Activated CD8-positive, alpha-beta memory T cell treated with anti-CD3 and anti-CD28 coated beads for 24 hours (primary cell): ENCODE results near the gene C1QC.
"Not testable (repeated sequence)": the region's sequence is repeated elsewhere in the genome, so short reads cannot be mapped to it uniquely, and the experiment has no call there.

Source experiments
- DNase-seq: peaks from one replicate; pipeline ENCODE4 v3.0.0-alpha.2; 2020

The C1QC gene

DNA sequence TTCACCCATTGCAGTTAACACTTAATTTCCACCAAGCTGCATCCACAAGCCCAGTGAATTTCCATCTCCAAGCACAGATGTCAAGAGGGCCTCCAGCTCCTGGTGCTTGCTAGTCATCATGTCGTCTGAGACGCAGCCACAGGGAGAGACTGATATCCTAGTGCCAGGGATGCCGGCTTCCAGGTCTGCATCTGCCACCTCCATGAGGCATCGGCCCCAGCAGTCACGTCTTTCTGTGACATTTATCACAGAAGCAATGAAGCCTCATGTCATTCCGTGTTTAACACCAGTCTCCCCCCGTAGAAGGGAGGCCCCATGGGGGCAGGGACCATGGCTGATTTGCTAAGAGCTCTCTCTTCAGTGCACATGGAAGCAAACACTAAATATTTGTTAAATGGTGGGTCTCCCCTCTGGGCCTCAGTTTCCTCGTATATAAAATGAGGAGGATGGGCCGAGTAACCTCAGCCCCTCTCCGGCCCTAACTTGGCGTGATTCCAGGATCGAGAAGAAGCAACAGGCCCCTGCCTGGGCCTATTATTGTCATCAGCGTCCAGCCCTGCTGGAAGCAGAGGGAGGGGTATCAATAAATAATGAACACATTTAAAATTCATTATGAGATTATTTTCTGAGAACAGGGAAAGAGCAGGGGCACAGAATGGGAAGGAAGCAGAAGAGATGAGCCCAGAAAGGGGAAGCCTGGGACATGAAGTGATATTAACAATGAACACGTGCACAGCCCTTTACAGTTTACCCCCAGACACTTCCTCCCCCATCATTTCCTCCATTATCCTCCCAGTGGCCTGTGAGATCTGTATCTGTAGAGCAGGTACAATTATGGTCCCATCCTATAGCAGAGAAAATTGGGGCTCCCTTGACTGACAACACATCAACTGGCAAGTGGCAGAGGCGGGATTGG, 8.8 kb downstream of the C1QC start:
- no peak for DNase-seq

DNA sequence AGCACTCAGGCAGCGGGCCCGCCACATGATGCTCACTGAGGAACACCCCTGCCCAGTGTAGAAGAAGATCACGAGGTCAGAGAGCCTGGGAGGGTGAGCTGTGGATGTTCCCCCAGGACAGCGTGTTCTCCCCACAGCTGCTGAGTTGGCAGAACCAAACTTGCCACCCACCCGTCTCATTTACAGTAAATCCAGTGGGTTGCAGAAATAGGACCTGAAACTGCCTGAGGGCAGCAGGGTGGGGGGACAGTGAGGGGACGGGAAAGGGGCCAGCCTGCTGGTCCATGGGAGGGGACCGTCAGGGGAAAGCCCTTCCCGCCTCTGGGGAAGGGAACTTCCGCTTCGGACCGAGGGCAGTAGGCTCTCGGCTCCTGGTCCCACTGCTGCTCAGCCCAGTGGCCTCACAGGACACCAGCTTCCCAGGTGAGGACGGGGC, 9.5 kb downstream of the C1QC start, which contains the start of gene C1QB:
C1QB (plus strand) TSS at position 356 of the 436 bp plus-strand sequence. CDS start 6,227 bp downstream, outside the sequence.
- DNase-seq = no peak

DNA sequence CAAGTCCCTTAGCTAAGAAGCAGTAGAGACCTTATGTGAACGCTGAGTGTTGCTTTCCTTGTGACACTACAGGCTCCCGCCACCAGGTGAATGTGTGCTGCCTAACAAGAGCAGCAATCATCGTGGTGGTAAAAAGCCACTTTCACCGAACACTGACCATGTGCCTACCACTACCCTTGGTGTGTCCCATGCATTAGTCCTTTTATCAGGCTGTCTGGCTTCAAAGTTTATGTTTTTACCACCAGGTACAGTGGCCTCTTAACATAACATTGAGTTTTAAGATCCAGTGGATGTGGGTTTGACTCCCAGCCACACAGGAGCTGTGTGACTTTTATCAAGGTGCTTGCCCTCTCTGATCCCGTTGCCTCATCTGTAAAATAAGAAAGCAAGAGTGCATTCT, 11.3 kb downstream of the C1QC start:
- no peak for DNase-seq

DNA sequence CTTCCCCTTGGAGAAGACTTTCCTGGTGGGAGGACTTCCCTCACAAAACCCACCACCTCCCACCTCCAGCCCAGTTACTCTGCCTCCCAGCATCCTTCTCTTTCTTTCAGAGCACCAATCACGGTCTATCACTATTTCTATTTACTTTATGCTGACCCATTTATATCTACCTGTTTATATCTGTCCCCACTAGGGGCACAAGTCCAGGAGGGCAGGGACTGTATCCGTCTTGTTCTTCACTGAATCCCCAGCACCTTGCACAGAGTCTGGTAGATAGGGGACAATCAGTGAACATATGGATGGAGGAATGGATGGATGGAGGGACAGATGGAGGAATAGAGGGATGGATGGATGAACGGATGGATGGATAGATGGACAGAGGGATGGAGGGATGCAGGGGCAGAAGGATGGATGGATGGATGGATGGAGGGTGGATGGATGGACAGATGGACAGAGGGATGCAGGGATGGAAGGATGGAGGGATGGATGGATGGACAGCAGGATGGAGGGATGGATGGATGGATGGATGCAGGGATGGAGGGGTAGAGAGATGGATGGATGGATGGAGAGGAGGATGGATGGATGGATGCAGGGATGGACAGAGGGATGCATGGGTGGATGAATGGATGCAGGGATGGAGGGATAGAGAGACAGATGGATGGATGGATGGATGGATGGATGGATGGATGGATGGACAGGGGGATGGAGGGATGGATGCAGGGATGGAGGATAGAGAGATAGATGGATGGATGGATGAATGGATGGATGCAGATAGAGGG, 15.1 kb downstream of the C1QC start:
- no peak for DNase-seq

DNA sequence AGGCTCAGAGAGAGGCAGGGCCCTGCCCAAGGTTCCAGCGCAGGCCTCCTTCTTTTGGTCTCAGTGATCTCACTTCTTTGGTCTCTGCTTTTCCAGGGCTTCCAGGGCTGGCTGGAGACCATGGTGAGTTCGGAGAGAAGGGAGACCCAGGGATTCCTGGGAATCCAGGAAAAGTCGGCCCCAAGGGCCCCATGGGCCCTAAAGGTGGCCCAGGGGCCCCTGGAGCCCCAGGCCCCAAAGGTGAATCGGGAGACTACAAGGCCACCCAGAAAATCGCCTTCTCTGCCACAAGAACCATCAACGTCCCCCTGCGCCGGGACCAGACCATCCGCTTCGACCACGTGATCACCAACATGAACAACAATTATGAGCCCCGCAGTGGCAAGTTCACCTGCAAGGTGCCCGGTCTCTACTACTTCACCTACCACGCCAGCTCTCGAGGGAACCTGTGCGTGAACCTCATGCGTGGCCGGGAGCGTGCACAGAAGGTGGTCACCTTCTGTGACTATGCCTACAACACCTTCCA, 17.3 kb downstream of the C1QC start:
- DNase-seq = no peak

DNA sequence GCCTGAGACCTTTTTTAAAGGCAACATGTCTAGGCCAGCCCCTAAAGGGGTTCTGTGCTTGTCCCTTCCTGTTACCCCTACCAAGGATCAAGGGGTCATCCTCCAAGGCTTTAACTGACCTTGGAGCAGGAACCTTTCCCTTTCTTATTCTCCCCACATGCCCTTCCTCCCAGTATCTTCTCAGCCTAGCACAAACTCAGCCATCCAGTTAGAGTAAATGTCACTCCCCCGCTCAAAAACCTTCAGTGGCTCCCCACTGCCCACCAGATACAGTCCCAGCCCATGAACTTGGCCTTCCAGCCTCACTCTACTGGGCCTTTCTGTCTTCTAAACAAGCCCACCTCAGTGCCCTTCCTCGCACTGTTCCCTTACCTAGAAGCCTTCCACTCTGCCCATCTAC, 18.4 kb downstream of the C1QC start:
- DNase-seq = no peak

DNA sequence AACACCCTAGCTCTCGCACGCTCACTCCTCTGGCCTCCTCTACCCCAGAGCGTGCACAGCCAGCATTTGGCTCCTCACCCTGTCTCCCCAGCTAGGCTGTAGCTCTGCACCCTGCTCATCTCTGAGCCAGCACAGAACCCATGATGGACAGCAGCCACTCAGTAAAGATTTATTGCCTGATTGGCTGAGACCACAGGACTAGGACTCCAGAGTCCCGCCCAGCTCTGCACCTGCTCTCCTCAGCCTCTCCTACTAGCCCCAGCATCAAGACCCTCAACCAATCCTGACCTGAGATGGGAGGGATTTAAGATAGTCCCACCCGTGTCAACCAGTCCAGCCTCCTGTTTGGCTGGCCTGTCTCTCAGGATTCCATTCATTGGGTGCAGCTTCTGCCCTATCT, 18.9 kb downstream of the C1QC start:
- DNase-seq = no peak

DNA sequence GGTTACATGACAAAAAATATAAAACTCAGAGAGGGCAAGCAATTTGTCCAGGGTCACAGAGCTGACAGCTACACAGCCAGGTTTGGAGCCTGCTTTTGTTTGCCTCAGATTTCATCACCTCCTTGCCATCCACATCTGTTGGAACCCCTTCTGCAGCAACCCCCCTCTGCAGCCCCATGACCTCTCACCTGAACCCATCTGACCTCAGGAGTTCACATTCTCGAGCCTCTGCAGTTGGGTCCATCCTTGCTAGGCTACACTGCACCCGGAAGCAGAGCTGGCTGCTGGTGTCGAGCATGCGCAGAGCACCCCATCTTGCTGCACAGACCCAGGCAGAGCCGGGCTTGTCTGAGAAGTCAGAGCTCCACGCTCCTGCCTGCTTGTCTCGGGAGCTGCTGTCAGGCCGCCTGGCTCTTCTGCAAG, 19.6 kb downstream of the C1QC start:
- DNase-seq = no peak

DNA sequence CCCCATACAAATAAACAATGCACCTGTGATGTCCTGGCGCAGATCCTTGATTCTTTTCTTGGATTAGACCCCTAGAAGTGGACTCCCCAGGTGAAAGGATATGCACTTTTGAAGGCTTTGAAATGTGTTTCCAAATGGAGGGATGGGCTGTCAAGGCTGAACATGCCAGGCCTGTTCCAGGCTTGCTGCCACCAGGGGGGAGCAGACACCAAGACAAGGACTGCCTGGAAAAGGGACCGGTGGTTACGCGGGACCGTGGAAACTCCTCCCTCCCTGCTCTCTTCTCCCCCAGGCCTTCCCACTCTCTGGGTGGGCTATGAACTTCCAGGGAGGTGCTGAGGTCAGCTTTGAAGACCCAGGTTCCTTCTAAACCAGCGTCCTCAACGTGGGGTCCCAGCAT, 22.3 kb downstream of the C1QC start:
- DNase-seq = no peak

DNA sequence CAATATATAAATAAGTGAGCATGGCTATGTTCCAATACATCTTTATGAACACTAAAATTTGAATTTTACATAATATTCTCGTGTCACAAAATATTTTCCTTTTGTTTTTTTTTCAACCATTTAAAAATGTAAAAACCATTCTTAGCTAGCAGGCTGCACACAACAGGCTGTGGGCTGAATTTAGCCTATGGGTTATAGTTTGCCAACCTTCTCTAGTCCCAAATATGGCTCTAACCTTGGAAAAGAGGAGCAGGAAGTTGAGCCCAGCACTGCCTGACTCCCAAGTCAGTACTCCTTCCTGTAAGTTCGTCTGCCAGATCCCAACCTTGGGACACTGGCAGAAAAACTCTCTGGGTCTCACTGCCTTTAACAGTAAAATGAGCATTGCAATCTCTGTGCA, 23.0 kb downstream of the C1QC start:
- no peak for DNase-seq

DNA sequence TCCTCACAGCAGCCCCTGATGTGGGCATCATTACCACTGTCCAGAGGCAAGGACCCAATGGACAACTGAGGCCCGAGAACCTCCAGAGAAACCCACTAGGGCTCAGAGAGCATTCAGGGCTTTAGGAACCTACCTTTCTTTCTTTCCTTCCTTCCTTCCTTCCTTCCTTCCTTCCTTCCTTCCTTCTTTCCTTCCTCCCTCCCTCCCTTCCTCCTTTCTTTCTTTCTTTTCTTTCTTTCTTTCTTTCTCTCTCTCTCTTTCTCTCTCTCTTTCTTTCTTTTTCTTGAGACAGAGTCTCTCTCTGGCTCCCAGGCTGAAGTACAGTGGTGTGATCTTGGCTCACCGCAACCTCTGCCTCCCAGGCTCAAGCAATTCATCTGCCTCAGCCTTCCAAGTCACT, 25.4 kb downstream of the C1QC start:
- not testable (repeated sequence) for DNase-seq

DNA sequence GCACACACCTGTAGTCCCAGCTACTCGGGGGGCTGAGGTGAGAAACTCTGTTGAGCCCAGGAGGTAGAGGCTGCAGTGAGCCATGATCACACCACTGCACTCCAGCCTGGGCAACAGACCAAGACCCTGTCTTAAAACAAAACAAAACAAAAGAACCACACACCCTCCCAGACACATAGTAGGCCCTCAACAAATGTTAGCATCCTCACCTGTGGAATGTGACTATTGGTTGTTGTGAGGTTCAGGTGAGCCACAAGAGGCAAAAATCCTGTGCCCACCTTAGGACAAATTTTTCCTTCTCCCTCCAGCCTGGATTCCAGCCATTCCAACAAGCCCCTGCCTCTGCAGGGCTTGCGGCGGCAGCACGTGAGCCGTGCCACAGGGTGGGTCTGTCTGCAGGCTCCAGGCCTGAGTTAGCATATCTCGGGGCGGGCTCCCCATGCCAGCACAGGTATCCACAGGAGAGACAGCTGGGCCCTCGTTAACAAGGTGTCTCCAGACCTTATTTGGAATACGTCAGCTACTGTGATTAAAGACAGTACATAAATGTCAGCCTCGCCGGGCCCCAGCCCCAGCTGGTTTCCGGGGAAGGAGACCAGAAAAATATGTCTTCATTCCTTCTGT, 27.0 kb downstream of the C1QC start:
- no peak for DNase-seq

DNA sequence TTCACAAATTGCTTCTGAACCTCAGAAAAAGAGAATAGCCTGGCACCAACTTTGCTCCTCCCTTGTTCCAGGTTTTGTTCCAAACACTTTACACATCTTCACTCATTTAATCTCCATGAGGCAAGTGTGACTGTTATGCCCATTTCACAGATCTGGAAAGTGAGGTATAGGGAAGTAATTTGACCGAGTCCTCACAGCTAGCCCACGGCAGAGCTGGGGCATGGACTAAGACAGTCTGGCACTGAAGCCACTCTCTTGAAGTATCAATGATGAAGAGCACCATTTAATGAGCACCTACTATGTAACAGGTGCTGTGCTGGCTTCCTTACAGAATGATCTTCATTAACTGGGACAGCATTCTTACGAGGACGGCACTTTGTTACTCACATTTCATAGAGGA, 28.6 kb downstream of the C1QC start:
- DNase-seq = no peak

DNA sequence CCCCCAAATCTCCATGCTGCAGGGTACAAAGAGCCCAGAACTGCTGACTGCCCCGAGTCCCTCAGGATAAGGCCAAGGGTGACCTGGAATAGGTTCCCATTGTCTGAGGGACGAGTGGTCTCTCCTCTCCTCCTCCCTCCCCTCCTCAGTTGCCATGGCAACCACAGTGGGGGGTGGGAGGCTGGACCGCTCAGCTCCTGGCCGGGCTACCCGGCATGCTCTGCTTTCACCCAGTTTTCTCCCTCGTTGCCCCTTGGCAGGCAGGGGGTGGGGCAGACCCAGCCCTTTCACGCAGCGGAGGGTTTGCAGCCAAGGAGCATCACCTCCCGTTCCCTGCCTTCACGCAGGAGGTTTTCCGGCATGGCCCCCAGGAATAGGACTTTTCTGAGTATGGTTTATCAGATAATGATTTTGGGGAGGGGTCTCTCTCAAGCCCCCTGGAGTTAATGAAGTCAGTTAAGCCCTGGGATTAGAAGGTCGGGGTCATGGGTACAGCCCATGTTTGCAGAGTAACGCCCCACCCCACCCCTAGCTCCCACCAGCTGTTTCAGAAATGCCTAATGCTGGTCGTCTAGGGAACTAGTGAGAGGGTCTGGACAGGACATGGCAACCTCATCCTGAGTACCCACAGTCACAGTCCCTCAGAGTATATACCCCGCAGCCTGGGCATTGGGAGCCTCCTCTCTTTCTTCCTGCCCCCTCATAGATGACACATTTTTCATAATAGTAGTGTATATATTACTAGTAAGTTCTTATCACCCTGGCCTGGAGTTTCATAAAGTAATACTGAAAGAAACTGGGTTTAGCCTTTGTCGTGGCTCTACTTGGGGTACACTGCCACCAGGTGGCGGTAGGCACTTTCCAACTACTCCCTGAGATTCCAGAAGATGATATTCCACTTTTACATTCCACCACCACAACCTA, 30.3 kb downstream of the C1QC start:
- no peak for DNase-seq

DNA sequence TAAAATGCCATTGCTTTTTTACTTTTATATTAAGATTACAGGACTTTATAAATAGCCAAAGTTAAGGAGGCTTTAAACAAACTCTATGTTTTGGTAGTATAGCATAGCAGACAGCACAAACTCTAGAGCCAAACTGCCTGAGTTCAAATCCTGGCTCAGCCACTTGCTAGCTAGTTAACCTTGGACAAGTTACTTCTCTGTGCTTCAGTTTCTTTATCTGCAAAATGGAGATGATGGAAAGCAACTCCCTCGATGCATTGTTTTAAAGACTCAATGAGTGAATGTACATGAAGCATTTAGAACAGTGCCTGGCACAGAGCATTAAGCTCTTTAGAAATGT, 30.9 kb downstream of the C1QC start:
- no peak for DNase-seq

DNA sequence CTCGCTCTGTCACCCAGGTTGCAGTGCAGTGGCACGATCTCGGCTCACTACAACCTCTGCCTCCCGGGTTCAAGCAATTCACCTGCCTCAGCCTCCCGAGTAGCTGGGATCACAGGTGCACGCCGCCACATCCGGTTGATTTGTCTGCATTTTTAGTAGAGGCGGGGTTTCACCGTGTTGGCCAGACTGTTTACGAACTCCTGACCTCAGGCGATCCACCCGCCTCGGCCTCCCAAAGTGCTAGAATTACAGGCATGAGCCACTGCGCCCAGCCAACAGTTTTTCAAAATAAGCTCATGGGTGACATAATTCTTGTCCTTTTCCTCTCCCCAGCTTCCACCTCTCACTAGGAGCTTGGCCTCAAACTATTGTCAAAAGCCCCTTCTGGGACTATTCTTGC, 32.7 kb downstream of the C1QC start:
- not testable (repeated sequence) for DNase-seq

DNA sequence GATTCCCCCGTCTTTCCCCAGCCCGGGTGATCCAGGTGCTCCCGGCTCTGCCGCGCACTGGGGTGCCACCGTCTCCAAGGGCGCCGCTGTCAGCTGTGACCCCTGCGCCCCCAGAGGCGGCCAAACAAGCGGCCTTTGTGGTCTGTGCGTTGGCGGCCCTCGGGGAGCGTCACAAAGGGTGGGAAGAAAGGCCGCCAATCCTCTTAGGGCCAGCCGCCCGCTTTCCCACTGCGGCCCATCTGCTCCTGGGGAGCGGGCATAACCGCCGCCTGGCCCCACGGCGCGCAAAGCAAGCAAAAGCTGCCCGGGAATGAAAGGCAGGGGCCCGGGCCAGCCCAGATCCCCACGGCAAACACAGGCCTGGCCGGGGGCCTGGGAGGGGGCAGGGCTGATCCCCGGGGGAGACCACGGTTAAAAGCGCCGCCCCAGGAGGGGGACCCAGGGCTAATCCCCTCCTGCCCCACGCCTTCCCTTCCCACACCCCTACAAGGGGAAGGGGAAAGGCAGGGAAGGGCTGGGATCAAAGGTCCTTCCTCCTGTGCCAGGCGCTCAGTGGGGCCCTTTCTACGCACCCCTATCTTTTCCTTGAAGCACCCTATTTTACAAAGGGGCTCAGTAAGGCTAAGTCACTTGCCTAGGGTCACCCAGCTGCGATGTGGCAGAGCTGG, 33.6 kb downstream of the C1QC start:
- DNase-seq = no peak

DNA sequence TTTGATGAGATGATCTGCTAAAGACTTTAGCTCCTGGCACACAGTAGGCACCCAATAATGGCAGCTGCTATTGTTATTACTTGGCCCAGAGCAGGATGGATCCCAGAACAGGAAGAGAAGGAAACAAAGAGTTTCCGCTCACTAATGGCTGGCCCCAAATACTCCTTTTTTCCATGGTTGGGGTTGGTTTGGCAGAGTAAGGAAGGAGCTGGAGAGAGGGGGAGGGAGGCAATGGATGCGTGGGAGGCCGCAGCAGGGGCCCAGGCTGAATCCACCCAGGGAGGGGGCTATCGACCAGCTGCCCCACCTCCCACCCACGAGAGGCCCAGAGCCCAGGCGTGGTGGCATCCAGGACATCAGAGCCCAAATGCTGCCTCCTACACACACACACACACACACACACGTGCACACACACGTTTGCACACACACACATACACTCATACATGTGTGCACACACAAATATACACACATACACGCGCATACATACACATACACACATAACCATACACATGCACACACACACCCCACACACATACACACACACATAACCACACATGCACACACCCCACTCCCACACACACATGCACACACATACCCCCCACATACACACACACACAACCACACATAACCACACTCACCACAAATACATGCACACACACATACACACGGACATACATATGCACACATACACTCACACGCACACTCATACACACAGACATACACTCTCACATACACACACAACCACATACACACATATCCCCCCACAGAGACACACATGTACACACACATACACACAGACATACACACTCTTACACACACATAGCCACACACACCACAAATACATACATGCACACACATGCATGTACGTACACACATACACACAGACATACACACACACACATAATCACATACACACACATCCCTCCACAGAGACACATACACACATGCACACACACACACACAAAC, 34.8 kb downstream of the C1QC start:
- no peak for DNase-seq

DNA sequence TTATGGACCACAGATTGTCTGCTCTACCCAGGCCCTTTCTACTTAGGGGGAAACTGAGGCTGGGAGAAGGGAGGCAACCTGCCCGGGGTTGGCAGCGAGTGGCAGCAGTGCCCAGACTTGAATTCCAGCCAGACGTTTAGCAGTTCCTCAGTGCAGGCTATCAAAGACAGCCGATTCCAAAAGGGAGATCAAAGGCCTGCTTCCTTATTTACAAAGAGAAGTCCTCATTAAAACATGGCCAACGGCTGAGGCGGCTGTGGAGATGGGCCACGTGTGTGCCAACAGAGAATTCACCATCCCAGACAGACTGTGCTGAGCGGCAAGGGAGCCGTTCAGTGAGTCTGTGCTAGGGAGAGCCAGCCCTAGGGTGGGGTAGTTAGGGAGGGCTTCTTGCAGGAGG, 37.3 kb downstream of the C1QC start:
- DNase-seq = no peak

DNA sequence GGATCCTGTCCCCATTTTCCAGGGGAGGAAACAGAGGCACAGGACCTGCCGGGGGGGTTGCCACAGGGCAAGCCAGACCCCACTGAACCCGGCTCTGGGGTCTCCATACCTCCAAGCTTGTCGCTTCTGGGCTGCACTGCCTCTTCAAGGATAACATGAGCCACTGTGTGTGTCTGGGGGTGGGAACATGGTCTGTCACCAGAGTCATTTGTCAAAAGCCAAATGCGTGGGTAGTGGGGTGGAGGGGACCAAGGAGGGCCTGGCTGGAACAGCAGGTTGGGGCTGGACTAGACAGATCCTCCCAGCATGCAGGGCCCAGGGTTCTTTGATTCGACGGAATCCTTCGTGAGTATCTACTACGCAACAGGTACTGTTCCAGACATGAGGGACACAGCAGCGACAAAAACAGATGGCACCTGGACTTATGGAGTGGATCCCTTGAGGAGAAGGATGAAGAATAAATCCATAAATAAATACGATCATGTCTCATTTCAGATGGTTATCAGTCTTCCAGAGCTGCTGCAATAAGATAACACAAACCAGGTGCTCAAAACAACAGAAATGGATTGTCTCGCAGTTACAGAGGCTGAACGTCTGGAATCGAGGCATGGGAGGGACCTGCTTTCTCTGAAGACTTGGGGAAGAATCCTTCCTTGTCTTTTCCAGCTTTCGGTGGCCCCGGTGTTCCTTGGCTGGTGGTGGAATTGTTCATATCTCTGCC, 38.3 kb downstream of the C1QC start:
- DNase-seq = no peak
